Kidney epithelial cell (primary cell): ENCODE results near the gene KCNMB4. TPM values are rescaled to one million over a fixed set of nuclear protein-coding genes. Genes with fewer than 3 reads are reported as not detected.

Source experiments
- DNase-seq: peaks from one replicate; pipeline ENCODE4 v3.0.0-alpha.2; 2010; ENCODE audit warnings: low read depth
- H3K27me3 ChIP-seq: 2 replicates; pipeline ENCODE4 v1.6.0; 2011; ENCODE audit warnings: low read length; ENCODE audit not compliant: control insufficient read depth, insufficient read depth
- H3K36me3 ChIP-seq: 2 replicates; pipeline ENCODE4 v1.5.1; 2011; ENCODE audit warnings: low read length; ENCODE audit not compliant: control insufficient read depth, insufficient read depth
- H3K4me3 ChIP-seq: 2 replicates; pipeline ENCODE4 v1.5.1; 2011; ENCODE audit warnings: low read depth, mild to moderate bottlenecking, control low read depth, low read length
- CTCF ChIP-seq: IDR thresholded peaks from 2 replicates; pipeline ENCODE4 v1.5.1; 2011; ENCODE audit warnings: mild to moderate bottlenecking, moderate library complexity, low read length, control low read depth, inconsistent platforms; ENCODE audit not compliant: insufficient read depth, poor library complexity, severe bottlenecking
- total RNA-seq: library from RNA; depleted of rRNA; stranded (reverse); fragments of >200 nt; gene quantifications from 2 replicates; pipeline ENCODE4 v1.2.3, GENCODE V29; 2015

The KCNMB4 gene
- total RNA-seq, 1 donor from 2014 or later, result 1.6 TPM

- TF ChIP-seq CTCF, result no peak
Observed at GRCh38 chr12:70353780-70354660, 12.1 kb upstream of the KCNMB4 start.

GRCh38 chr12:70354787-70355186 lies 11.3 kb upstream of the KCNMB4 start:
- Histone ChIP-seq H3K27me3 (no peaks in the 10 kb centered on the region), H3K36me3 (peaks cover 1% of the 10 kb centered on the region), H3K4me3 (no peak overlapping the region)
- no peak for TF ChIP-seq CTCF
- no peak for DNase-seq

More at GRCh38 chr12:70353780-70354660, 12.1 kb upstream of the KCNMB4 start:
- H3K27me3 ChIP-seq, result no peaks in the 10 kb centered on the region
- peaks cover 1% of the 10 kb centered on the region for H3K36me3 ChIP-seq
- no peak overlapping the region for H3K4me3 ChIP-seq
- DNase-seq, result no peak

- Histone ChIP-seq H3K4me3 (no peak overlapping the region), H3K27me3 (no peaks in the 10 kb centered on the region), H3K36me3 (peaks cover 1% of the 10 kb centered on the region)
- no peak for DNase-seq
- no peak for TF ChIP-seq CTCF
Observed at GRCh38 chr12:70355972-70356371, 10.1 kb upstream of the KCNMB4 start.

GRCh38 chr12:70359458-70360197 lies 6.5 kb upstream of the KCNMB4 start:
- no peak overlapping the region for H3K4me3 ChIP-seq
- peaks cover 3% of the 10 kb centered on the region for H3K27me3 ChIP-seq
- no peaks in the 10 kb centered on the region for H3K36me3 ChIP-seq
- no peak for TF ChIP-seq CTCF
- no peak for DNase-seq

- DNase-seq, result no peak
- no peaks in the 10 kb centered on the region for H3K36me3 ChIP-seq
- peaks cover 6% of the 10 kb centered on the region for H3K27me3 ChIP-seq
- TF ChIP-seq CTCF, result no peak
- H3K4me3 ChIP-seq, result no peak overlapping the region
Observed at GRCh38 chr12:70360218-70360617, 5.9 kb upstream of the KCNMB4 start.
